ENCODE results near the gene MT1HL1.
"Not testable (repeated sequence)": the region's sequence is repeated elsewhere in the genome, so short reads cannot be mapped to it uniquely, and the experiment has no call there.

Gene MT1HL1

GRCh38 chr1:236990052-236990445 is 14.2 kb downstream of the MT1HL1 start:
- H3K27me3 ChIP-seq (ENCODE audit: insufficient read depth, insufficient read length) = no peaks in the 10 kb centered on the region
- no peak for DNase-seq (ENCODE audit: low read depth, low spot score)
- no peak overlapping the region for H3K4me3 ChIP-seq (ENCODE audit: insufficient read length, low read depth)
- H3K9ac ChIP-seq (ENCODE audit: insufficient read length, low read depth) = no peak overlapping the region
- TF ChIP-seq ZNF274 (IDR thresholded peaks at IDR 0.05; ENCODE audit: low read depth, low read length) (no peak), SUZ12 (IDR thresholded peaks at IDR 0.05; ENCODE audit: extremely low read depth, insufficient read depth, insufficient read length) (no peak), YY1 (IDR thresholded peaks at IDR 0.05; ENCODE audit: insufficient read depth, insufficient read length) (no peak)
- no peaks in the 10 kb centered on the region for H3K36me3 ChIP-seq (ENCODE audit: insufficient read depth, insufficient read length, low read length)
- no peaks in the 10 kb centered on the region for H3K4me1 ChIP-seq (ENCODE audit: insufficient read depth, insufficient read length)
- H3K9me3 ChIP-seq (ENCODE audit: insufficient read depth, low read length) = peaks cover 14% of the 10 kb centered on the region; the same call in 1 of the 2 replicates

GRCh38 chr1:236989290-236990051 is 14.8 kb downstream of the MT1HL1 start:
- Histone ChIP-seq H3K4me3 (ENCODE audit: insufficient read length, low read depth) (no peak overlapping the region), H3K4me1 (ENCODE audit: insufficient read depth, insufficient read length) (no peaks in the 10 kb centered on the region), H3K36me3 (ENCODE audit: insufficient read depth, insufficient read length, low read length) (no peaks in the 10 kb centered on the region), H3K9ac (ENCODE audit: insufficient read length, low read depth) (no peak overlapping the region), H3K27me3 (ENCODE audit: insufficient read depth, insufficient read length) (no peaks in the 10 kb centered on the region), H3K9me3 (ENCODE audit: insufficient read depth, low read length) (peaks cover 14% of the 10 kb centered on the region; the same call in 1 of the 2 replicates)
- TF ChIP-seq SUZ12 (IDR thresholded peaks at IDR 0.05; ENCODE audit: extremely low read depth, insufficient read depth, insufficient read length) = no peak
- no peak for TF ChIP-seq YY1 (IDR thresholded peaks at IDR 0.05; ENCODE audit: insufficient read depth, insufficient read length)
- TF ChIP-seq ZNF274 (IDR thresholded peaks at IDR 0.05; ENCODE audit: low read depth, low read length) = no peak
- no peak for DNase-seq (ENCODE audit: low read depth, low spot score)

GRCh38 chr1:236983818-236984217 is 20.4 kb downstream of the MT1HL1 start:
- no peak overlapping the region for H3K9ac ChIP-seq (ENCODE audit: insufficient read length, low read depth)
- no peak for DNase-seq (ENCODE audit: low read depth, low spot score)
- H3K4me1 ChIP-seq (ENCODE audit: insufficient read depth, insufficient read length) = no peaks in the 10 kb centered on the region
- no peaks in the 10 kb centered on the region for H3K9me3 ChIP-seq (ENCODE audit: insufficient read depth, low read length)
- no peaks in the 10 kb centered on the region for H3K27me3 ChIP-seq (ENCODE audit: insufficient read depth, insufficient read length)
- TF ChIP-seq ZNF274 (IDR thresholded peaks at IDR 0.05; ENCODE audit: low read depth, low read length) = no peak
- no peak for TF ChIP-seq SUZ12 (IDR thresholded peaks at IDR 0.05; ENCODE audit: extremely low read depth, insufficient read depth, insufficient read length)
- H3K4me3 ChIP-seq (ENCODE audit: insufficient read length, low read depth) = no peak overlapping the region
- H3K36me3 ChIP-seq (ENCODE audit: insufficient read depth, insufficient read length, low read length) = no peaks in the 10 kb centered on the region

- TF ChIP-seq ZNF274 (IDR thresholded peaks at IDR 0.05; ENCODE audit: low read depth, low read length) = no peak
- TF ChIP-seq SUZ12 (IDR thresholded peaks at IDR 0.05; ENCODE audit: extremely low read depth, insufficient read depth, insufficient read length) = no peak
- TF ChIP-seq YY1 (IDR thresholded peaks at IDR 0.05; ENCODE audit: insufficient read depth, insufficient read length) = no peak
- Histone ChIP-seq H3K36me3 (ENCODE audit: insufficient read depth, insufficient read length, low read length) (no peaks in the 10 kb centered on the region), H3K27me3 (ENCODE audit: insufficient read depth, insufficient read length) (no peaks in the 10 kb centered on the region), H3K4me1 (ENCODE audit: insufficient read depth, insufficient read length) (no peaks in the 10 kb centered on the region), H3K9me3 (ENCODE audit: insufficient read depth, low read length) (no peaks in the 10 kb centered on the region), H3K9ac (ENCODE audit: insufficient read length, low read depth) (no peak overlapping the region), H3K4me3 (ENCODE audit: insufficient read length, low read depth) (no peak overlapping the region)
- DNase-seq (ENCODE audit: low read depth, low spot score) = no peak
Observed at GRCh38 chr1:236982380-236982779, 21.9 kb downstream of the MT1HL1 start.

GRCh38 chr1:236981431-236981830 is 22.8 kb downstream of the MT1HL1 start:
- not testable (repeated sequence) for H3K9ac ChIP-seq (ENCODE audit: insufficient read length, low read depth); H3K4me1 ChIP-seq (ENCODE audit: insufficient read depth, insufficient read length); DNase-seq (ENCODE audit: low read depth, low spot score)

GRCh38 chr1:236980673-236981072 is 23.6 kb downstream of the MT1HL1 start:
- no peaks in the 10 kb centered on the region for H3K27me3 ChIP-seq (ENCODE audit: insufficient read depth, insufficient read length)
- no peaks in the 10 kb centered on the region for H3K4me1 ChIP-seq (ENCODE audit: insufficient read depth, insufficient read length)
- H3K9me3 ChIP-seq (ENCODE audit: insufficient read depth, low read length) = no peaks in the 10 kb centered on the region
- H3K36me3 ChIP-seq (ENCODE audit: insufficient read depth, insufficient read length, low read length) = no peaks in the 10 kb centered on the region
- DNase-seq (ENCODE audit: low read depth, low spot score) = no peak
- no peak overlapping the region for H3K4me3 ChIP-seq (ENCODE audit: insufficient read length, low read depth)
- no peak overlapping the region for H3K9ac ChIP-seq (ENCODE audit: insufficient read length, low read depth)
- TF ChIP-seq SUZ12 (IDR thresholded peaks at IDR 0.05; ENCODE audit: extremely low read depth, insufficient read depth, insufficient read length) (no peak), ZNF274 (IDR thresholded peaks at IDR 0.05; ENCODE audit: low read depth, low read length) (no peak), YY1 (IDR thresholded peaks at IDR 0.05; ENCODE audit: insufficient read depth, insufficient read length) (no peak)

More at GRCh38 chr1:236981431-236981830, 22.8 kb downstream of the MT1HL1 start:
- not testable (repeated sequence) for H3K36me3 ChIP-seq (ENCODE audit: insufficient read depth, insufficient read length, low read length); H3K4me3 ChIP-seq (ENCODE audit: insufficient read length, low read depth); H3K27me3 ChIP-seq (ENCODE audit: insufficient read depth, insufficient read length); H3K9me3 ChIP-seq (ENCODE audit: insufficient read depth, low read length)

- H3K4me1 ChIP-seq (ENCODE audit: insufficient read depth, insufficient read length) = no peaks in the 10 kb centered on the region
- H3K27me3 ChIP-seq (ENCODE audit: insufficient read depth, insufficient read length) = no peaks in the 10 kb centered on the region
- H3K36me3 ChIP-seq (ENCODE audit: insufficient read depth, insufficient read length, low read length) = no peaks in the 10 kb centered on the region
- H3K9ac ChIP-seq (ENCODE audit: insufficient read length, low read depth) = no peak overlapping the region
- DNase-seq (ENCODE audit: low read depth, low spot score) = no peak
- TF ChIP-seq ZNF274 (IDR thresholded peaks at IDR 0.05; ENCODE audit: low read depth, low read length) (no peak), SUZ12 (IDR thresholded peaks at IDR 0.05; ENCODE audit: extremely low read depth, insufficient read depth, insufficient read length) (no peak), YY1 (IDR thresholded peaks at IDR 0.05; ENCODE audit: insufficient read depth, insufficient read length) (no peak)
- H3K9me3 ChIP-seq (ENCODE audit: insufficient read depth, low read length) = no peaks in the 10 kb centered on the region
- no peak overlapping the region for H3K4me3 ChIP-seq (ENCODE audit: insufficient read length, low read depth)
Observed at GRCh38 chr1:236979149-236979900, 24.9 kb downstream of the MT1HL1 start.

Measured in NT2/D1 (cell line).